ENCODE results near the gene OR4M1.
"Not testable (repeated sequence)": the region's sequence is repeated elsewhere in the genome, so short reads cannot be mapped to it uniquely, and the experiment has no call there.

Gene OR4M1, protein sequence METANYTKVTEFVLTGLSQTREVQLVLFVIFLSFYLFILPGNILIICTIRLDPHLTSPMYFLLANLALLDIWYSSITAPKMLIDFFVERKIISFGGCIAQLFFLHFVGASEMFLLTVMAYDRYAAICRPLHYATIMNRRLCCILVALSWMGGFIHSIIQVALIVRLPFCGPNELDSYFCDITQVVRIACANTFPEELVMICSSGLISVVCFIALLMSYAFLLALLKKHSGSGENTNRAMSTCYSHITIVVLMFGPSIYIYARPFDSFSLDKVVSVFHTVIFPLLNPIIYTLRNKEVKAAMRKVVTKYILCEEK

GRCh38 chr14:19773204-19773603, at the start of gene OR4M1:
TSS of gene OR4M1 (plus strand) at chr14:19773504. CDS start at chr14:19780323, 6,819 bp downstream.
- DNase-seq, result not testable (repeated sequence)

DNA sequence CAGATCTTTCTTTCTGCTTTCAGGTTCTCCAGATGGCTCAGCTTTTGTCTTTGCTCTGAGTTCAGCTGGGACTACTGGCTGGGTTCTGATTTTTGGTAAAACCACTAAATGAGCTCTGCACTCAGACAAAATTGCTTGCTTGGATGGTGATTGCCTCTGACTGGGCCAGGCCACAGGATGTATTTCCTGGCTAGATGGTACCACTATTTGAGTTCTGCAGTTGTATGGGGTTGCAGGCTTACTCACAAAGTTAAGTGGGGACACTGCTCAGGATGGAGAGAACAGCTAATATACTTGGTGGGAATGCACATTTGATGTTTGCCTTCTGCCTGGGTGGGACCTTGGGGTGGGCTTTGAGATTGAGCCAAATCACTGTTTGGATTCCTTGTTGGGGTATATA, 43.9 kb upstream of the OR4M1 start:
- no peak for DNase-seq

- DNase-seq, result no peak
Measured at GRCh38 chr14:19729763-19730162, 43.5 kb upstream of the OR4M1 start.

GRCh38 chr14:19733893-19734292, 39.4 kb upstream of the OR4M1 start:
- DNase-seq, result not testable (repeated sequence)

GRCh38 chr14:19743256-19743655, 30.0 kb upstream of the OR4M1 start, which contains the start of gene OR4Q3:
TSS of gene OR4Q3 (plus strand) at chr14:19743571.
- DNase-seq, result no peak

DNA sequence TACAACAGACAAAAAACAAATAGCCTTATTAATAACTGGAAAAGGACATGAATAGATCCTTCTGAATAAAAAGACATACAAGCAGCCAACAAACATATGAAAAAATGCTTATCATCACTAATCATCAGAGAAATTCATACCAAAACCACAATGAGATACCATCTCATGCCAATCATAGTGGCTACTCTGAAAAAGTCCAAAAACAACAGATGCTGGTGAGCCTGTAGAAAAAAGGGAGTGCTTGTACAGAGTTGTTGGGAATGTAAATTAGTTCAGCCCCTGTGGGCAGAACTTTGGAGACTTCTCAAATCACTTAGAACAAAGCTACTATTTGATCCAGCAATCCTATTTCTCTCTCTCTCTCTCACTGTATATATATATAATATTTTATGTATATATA, 21.0 kb upstream of the OR4M1 start:
- not testable (repeated sequence) for DNase-seq

- no peak for DNase-seq
Measured at GRCh38 chr14:19754172-19754571, 19.1 kb upstream of the OR4M1 start.

- DNase-seq, result not testable (repeated sequence)
Measured at GRCh38 chr14:19771491-19771890, 1.8 kb upstream of the OR4M1 start.

GRCh38 chr14:19771895-19772430, 1.3 kb upstream of the OR4M1 start:
- DNase-seq, result no peak

DNA sequence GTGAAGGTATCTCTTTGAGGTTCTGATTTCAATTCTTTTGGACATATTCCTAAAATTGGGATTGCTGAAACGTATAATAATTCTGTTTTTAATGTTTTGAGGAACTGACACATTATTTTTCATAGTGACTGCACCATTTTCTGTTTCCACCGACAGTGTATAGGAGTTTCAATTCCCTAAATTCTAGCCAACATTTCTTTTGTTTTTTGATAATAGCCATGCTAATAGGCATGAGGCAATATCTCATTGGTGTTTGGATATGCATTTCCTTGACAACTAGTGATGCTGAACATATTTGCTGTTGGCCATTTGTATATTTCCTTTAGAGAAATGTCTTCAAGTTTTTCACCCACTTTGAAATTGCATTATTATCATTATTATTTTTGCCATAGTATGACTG, 850 bp upstream of the OR4M1 start:
- not testable (repeated sequence) for DNase-seq

DNA sequence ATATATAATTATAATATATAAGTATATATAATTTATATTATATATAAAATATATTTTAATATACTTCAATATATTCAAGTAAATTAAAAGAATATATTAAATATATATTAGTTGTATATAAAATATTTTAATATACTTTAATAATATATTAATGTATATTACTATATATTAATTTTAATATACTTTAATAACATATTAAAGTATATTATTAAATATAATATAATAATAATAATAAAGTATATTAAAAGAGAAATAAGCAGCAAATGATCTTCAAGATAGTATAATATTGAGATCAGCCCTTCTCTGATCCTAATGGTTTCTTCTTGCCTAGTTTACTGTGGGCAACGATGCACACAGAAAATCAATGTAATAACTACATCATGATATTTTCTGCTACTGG, 2.3 kb downstream of the OR4M1 start:
- DNase-seq, result no peak

DNA sequence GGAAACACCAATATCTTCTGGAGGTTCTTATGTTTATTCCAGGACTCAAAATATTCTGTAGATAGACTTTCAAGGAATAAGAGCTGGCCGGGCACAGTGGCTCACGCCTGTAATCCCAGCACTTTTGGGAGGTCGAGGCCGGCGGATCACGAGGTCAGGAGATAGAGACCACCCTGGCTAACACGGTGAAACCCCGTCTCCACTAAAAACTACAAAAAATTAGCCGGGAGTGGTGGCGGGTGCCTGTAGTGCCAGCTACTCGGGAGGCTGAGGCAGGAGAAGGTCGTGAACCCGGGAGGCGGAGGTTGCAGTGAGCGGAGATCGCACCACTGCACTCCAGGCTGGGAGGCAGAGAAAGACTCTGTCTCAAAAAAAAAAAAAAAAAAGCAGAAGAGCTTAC, 12.5 kb downstream of the OR4M1 start:
- not testable (repeated sequence) for DNase-seq

DNA sequence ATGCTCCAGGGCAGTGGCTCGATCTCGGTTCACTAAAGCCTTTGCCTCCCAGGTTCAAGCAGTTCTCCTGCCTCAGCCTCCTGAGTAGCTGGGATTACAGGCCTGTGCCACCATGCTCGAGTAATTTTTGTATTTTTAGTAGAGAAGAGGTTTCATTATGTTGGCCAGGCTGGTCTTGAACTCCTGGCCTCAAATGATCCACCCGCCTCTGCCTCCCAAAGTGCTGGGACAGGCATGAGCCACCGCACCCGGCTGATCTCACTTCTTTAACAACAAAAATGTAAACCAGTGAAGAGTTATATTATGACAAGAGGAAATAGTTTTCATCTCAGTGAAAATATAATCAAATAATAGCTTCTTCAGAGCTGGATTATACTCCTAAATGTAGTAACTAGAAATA, 14.0 kb downstream of the OR4M1 start:
- DNase-seq, result not testable (repeated sequence)

DNA sequence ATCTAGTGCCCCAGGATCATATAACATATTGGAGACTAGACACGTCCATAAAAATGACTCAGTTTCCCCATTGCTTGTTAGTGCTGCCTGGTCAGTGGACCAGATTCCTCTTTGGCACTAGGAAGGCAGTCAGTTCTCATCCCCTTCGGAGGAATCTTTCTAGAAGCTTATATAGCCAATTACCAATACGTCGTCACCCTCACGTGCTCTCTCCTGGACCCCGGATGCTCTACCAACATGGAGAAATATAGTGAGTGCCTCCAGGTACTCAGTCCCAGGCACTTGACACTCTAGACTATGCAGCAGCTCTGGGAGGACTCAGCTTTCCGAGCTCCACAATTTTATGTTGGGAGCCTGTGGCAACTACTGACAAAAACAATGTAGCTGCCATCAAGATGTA, 14.8 kb downstream of the OR4M1 start:
- DNase-seq, result not testable (repeated sequence)

GRCh38 chr14:19796520-19797108, 23.3 kb downstream of the OR4M1 start:
- not testable (repeated sequence) for DNase-seq

DNA sequence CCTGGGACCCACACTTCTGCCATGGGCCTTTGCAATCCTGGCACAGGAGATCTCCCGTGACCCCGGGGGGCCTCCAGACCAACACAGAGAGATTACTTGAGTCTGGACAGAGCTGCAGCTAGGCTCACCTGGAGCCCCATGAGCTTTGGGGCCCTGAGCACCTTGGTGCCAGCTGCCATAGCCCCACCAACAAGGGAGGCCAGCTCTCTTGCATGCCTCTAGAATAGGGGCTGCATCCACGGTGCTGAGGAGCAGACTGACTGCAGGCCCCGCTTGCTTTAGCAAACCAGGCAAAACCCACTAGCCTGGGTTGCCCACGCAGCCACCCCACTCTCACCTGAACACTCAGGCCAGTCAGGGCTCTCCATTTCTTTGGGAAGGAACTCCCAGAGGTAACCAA, 26.6 kb downstream of the OR4M1 start:
- DNase-seq, result no peak

DNA sequence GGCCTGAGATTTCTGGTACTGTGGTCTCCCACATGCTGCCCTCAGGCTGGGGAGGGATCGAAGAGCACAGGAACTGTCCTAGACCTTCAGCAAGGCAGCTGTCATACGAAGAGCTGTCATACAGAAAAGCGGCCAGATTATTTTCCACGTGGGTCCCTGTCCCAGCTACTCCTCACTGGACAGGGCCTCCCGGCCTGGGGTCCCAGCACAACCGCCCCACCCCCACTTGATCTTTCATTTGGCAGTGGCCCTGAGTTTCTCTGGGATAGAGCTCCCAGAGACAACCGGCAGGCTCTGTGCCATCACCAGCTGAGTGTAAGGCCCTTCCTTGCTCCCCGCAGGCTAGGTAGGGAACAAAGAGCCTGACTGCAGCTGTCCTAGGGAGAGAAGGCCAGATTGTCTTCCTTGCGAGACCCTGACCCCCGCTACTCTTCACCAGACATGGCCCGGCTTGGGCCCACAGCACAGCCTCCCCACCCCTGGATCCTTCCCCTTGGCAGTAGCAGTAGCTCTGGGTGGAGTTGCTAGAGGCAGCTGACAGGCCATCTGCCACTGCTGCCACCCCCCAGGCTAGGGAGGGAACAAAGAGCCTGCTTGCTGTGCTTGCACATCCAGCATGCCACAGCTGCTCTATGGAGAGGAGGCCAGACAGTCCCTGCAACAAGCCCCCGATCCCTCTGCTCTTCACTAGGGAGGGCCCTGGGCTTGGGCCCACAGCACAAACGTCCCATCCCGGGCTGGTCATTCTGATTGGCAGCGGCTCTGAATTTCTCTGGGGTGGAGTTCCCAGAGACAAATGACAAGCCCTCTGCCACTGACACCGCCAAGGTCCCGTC, 27.2 kb downstream of the OR4M1 start:
- no peak for DNase-seq

GRCh38 chr14:19801118-19801464, 27.8 kb downstream of the OR4M1 start:
- DNase-seq, result no peak

DNA sequence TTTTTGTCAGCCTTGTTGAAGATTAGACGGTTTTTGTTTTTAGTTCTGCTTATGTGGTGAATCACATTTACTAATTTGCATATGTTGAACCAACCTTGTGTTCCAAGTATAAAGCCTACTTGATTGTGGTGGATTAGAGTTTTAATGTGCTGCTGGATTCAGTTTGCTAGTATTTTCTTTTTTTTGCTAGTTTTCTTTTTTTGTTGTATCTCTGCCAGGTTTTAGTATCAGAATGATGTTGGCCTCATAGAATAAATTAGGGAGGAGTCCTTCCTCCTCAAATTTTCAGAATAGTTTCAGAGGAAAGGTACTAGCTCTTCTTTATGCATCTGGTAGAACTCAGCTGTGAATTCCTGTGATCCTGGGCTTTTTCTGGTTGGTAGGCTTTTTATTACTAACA, 30.2 kb downstream of the OR4M1 start, which contains the start of gene OR4N2:
Gene OR4N2, plus strand, starts transcription at position 301 of the 400 bp plus-strand sequence. CDS start 23,679 bp downstream, outside the sequence.
- not testable (repeated sequence) for DNase-seq

- DNase-seq, result not testable (repeated sequence)
Measured at GRCh38 chr14:19813171-19813920, 40.0 kb downstream of the OR4M1 start.

- DNase-seq, result not testable (repeated sequence)
Measured at GRCh38 chr14:19819879-19820278, 46.6 kb downstream of the OR4M1 start.

DNA sequence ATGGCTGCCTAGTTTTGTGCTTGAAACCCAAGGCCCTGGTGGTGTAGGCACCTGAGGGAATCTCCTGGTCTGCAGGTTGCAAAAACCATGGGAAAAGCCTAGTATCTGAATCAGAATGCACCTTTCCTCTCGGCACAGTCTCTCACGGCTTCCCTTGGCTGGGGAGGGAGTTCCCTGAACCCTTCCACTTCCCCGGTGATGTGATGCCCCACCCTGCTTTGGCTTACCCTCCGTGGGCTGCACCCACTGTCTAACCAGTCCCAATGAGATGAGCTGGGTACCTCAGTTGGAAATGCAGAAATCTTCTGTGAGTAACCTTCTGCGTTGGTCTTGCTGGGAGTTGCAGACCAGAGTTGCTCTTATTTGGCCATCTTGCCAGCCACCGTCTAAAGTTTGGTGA, 47.7 kb downstream of the OR4M1 start:
- DNase-seq, result not testable (repeated sequence)

Measured in NCI-H2081 (cell line).